ENCODE measurements around the gene ANKRD36.
"Not testable (repeated sequence)": the region's sequence is repeated elsewhere in the genome, so short reads cannot be mapped to it uniquely, and the experiment has no call there.

ANKRD36 gene

DNA sequence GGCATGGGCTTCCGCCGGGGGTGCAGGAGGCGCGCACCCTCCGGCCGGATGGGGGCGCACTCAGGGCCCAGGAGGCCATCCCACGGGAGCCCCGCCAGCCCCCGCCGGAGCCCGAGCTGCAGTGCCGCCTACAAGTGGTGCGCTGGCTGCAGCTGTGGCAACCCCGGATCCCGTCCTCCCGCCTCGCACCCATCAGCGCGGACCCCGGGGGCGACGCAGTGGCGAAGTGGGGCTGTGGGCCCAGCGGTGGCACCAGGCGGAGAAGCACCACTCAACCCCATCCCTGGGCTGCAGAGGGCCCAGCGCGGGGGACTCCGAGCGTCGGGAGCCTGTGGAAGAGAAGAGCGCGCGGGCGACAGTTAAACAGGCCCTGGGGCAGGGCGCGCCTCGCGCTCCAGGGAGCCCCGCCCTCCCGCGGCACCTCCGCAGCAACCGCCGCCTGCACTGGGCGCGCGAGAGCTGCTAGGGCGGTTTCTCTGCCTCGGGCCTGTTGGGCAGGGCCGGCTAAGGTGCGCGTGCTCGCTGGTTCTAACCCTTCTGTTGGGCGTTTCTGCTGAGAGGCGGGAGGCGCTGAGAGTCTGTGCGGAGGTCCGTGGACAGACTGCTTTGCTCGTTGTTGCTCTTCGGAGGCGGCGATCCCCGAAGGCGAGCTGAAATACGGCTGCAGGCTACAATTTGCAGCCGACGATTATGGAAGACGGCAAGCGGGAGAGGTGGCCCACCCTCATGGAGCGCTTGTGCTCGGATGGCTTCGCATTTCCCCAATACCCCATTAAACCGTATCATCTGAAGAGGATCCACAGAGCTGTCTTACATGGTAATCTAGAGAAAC lies at the start of gene ANKRD36:
TSS of gene ANKRD36 (plus strand) at position 104 of the 832 bp plus-strand sequence. CDS start at position 691, 587 bp downstream.
- peak within 1 kb of the TSS; percentile 99 for H3K27ac Mint-ChIP-seq
- peak; percentile 89 for DNase-seq (ENCODE audit: low spot score)
- H3K36me3 Mint-ChIP-seq (ENCODE audit: low read depth); H3K4me1 Mint-ChIP-seq (ENCODE audit: low read depth); H3K9me3 Mint-ChIP-seq: not testable (repeated sequence)
- peaks cover 24% of the 10 kb centered on the region for H3K27me3 Mint-ChIP-seq (ENCODE audit: low read depth)
- H3K4me3 Mint-ChIP-seq = peak within 1 kb of the TSS; percentile 100

GRCh38 chr2:97066030-97066429 lies 46.9 kb upstream of the ANKRD36 start:
- not testable (repeated sequence) for H3K27ac Mint-ChIP-seq; H3K9me3 Mint-ChIP-seq; H3K4me3 Mint-ChIP-seq; H3K36me3 Mint-ChIP-seq (ENCODE audit: low read depth); DNase-seq (ENCODE audit: low spot score); H3K4me1 Mint-ChIP-seq (ENCODE audit: low read depth)
- H3K27me3 Mint-ChIP-seq (ENCODE audit: low read depth) = peaks cover 31% of the 10 kb centered on the region

GRCh38 chr2:97067279-97068004 lies 45.5 kb upstream of the ANKRD36 start:
- Mint-ChIP-seq H3K4me3 (no peak overlapping the region), H3K27me3 (ENCODE audit: low read depth) (peaks cover 29% of the 10 kb centered on the region), H3K9me3 (no peaks in the 10 kb centered on the region), H3K27ac (no peak overlapping the region), H3K36me3 (ENCODE audit: low read depth) (no peaks in the 10 kb centered on the region), H3K4me1 (ENCODE audit: low read depth) (no peaks in the 10 kb centered on the region)
- no peak for DNase-seq (ENCODE audit: low spot score)

DNA sequence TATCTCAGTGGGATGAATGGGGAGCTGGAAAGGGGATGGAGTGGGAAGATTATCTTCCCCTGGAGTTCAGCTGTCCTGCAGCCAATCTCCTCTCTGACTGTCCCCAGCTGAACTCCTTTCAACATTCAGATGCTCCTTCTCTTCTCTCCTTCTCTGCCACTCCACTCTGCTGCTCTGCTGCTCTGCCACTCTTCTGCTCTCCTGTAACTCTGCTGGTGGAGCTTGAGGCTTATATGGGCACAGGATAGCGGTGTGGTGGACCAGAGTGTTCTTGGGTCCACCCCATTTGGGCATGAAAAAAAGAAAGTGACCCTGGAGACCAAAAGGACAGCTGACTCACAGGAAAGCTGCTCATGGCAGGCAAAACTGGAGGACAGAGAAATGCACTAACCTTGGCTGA lies 44.9 kb upstream of the ANKRD36 start:
- Mint-ChIP-seq H3K9me3 (no peaks in the 10 kb centered on the region), H3K4me3 (no peak overlapping the region), H3K36me3 (ENCODE audit: low read depth) (no peaks in the 10 kb centered on the region), H3K27ac (no peak overlapping the region), H3K4me1 (ENCODE audit: low read depth) (no peaks in the 10 kb centered on the region), H3K27me3 (ENCODE audit: low read depth) (peaks cover 24% of the 10 kb centered on the region)
- DNase-seq (ENCODE audit: low spot score) = no peak

DNA sequence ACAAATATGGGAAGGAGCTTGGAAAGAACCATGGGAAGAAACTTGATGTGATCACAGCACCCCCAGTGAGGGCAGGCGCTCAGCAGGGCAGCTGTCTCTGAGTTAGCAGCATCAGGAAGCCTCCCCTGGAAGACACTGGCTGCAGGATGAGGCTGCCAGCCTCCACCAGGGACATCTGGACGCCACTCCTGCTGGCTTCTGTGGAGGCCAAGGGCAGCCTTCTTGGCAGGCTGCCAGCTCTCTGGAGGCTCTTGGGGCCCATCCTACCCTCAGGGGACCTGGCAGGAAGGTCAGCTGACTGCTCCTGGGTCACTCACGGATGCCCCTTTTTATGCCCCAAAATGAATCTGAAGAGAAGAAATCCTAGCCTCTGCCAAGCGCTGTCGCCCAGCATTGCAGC lies 44.2 kb upstream of the ANKRD36 start:
- not testable (repeated sequence) for H3K36me3 Mint-ChIP-seq (ENCODE audit: low read depth); DNase-seq (ENCODE audit: low spot score); H3K4me3 Mint-ChIP-seq; H3K27ac Mint-ChIP-seq; H3K9me3 Mint-ChIP-seq; H3K4me1 Mint-ChIP-seq (ENCODE audit: low read depth)
- H3K27me3 Mint-ChIP-seq (ENCODE audit: low read depth) = peaks cover 24% of the 10 kb centered on the region

DNA sequence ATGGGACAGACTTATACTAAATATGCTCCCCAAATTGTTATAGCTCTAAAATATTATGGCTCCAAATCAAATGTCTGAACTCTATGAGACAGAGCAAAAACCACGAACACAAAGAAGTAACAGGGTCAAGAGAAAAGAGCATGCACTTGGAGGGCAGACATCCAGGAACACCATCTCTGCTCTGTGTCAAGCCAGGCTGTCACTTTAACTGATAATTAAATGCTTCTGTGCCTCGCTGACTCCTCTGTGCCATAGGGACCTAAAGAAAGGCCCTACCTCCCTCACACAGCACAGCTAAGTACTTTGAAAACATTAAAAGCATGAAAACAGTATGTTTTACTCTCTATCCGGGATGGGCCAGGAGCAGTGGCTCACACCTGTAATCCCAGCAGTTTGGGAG lies 42.0 kb upstream of the ANKRD36 start:
- DNase-seq (ENCODE audit: low spot score); H3K27ac Mint-ChIP-seq; H3K9me3 Mint-ChIP-seq; H3K4me3 Mint-ChIP-seq; H3K36me3 Mint-ChIP-seq (ENCODE audit: low read depth); H3K4me1 Mint-ChIP-seq (ENCODE audit: low read depth): not testable (repeated sequence)
- H3K27me3 Mint-ChIP-seq (ENCODE audit: low read depth) = peaks cover 24% of the 10 kb centered on the region

- not testable (repeated sequence) for H3K4me1 Mint-ChIP-seq (ENCODE audit: low read depth); H3K4me3 Mint-ChIP-seq; H3K36me3 Mint-ChIP-seq (ENCODE audit: low read depth); H3K27ac Mint-ChIP-seq; DNase-seq (ENCODE audit: low spot score); H3K9me3 Mint-ChIP-seq
- H3K27me3 Mint-ChIP-seq (ENCODE audit: low read depth) = peaks cover 11% of the 10 kb centered on the region
These were observed 35.7 kb upstream of the ANKRD36 start for GRCh38 chr2:97077213-97077612.

GRCh38 chr2:97080855-97081254 lies 32.1 kb upstream of the ANKRD36 start:
- not testable (repeated sequence) for H3K4me3 Mint-ChIP-seq; H3K27ac Mint-ChIP-seq; H3K4me1 Mint-ChIP-seq (ENCODE audit: low read depth); H3K9me3 Mint-ChIP-seq; DNase-seq (ENCODE audit: low spot score); H3K27me3 Mint-ChIP-seq (ENCODE audit: low read depth); H3K36me3 Mint-ChIP-seq (ENCODE audit: low read depth)

DNA sequence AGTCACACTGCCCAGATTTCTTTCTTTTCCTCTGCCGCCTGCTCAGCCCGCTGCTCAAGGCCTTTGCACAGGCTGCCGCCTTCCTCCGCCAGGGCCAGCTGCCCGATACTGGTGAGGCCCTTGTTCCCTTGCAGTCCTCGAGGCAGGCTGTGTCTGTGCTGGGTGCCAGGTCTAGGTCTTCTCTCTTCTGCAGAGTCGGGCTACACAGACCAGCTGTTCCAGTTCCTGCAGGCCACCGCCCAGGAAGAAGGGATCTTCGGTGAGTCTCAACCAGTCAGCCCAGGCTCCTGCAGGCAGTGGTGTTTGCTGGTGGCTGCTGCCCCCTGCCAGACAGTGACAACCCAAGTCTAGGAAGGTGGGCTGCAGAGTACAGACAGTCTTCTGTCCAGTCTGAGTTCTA lies 30.7 kb upstream of the ANKRD36 start:
- not testable (repeated sequence) for H3K4me1 Mint-ChIP-seq (ENCODE audit: low read depth); H3K4me3 Mint-ChIP-seq; H3K9me3 Mint-ChIP-seq; H3K27me3 Mint-ChIP-seq (ENCODE audit: low read depth); DNase-seq (ENCODE audit: low spot score); H3K27ac Mint-ChIP-seq; H3K36me3 Mint-ChIP-seq (ENCODE audit: low read depth)

GRCh38 chr2:97083516-97083915 lies 29.4 kb upstream of the ANKRD36 start:
- not testable (repeated sequence) for H3K9me3 Mint-ChIP-seq; H3K36me3 Mint-ChIP-seq (ENCODE audit: low read depth); H3K4me3 Mint-ChIP-seq; H3K27ac Mint-ChIP-seq; H3K27me3 Mint-ChIP-seq (ENCODE audit: low read depth); DNase-seq (ENCODE audit: low spot score); H3K4me1 Mint-ChIP-seq (ENCODE audit: low read depth)

- not testable (repeated sequence) for H3K4me1 Mint-ChIP-seq (ENCODE audit: low read depth); DNase-seq (ENCODE audit: low spot score); H3K36me3 Mint-ChIP-seq (ENCODE audit: low read depth); H3K4me3 Mint-ChIP-seq; H3K27me3 Mint-ChIP-seq (ENCODE audit: low read depth); H3K9me3 Mint-ChIP-seq; H3K27ac Mint-ChIP-seq
These were observed 27.9 kb upstream of the ANKRD36 start for GRCh38 chr2:97085093-97085492.

DNA sequence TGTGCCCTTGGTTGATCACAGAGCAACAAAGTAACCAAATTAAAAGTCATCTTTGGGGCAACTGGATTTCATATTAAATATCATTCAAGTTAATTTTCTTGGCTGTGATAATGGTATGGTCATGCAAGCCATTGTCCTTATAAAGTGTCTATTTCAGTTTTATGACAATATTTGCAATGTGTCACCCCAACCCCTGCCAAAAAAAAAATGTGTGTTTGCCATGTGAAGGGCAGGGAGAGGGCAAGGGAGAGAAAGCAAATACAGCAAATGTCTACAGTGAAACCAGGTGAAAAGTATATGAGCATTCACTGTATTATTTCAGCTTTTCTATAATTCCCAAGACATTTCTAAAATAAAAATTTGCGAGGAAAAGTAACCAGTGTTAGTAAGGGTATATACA lies 24.2 kb upstream of the ANKRD36 start:
- not testable (repeated sequence) for DNase-seq (ENCODE audit: low spot score); H3K27me3 Mint-ChIP-seq (ENCODE audit: low read depth)

GRCh38 chr2:97092946-97093345 lies 20.0 kb upstream of the ANKRD36 start:
- Mint-ChIP-seq H3K27me3 (ENCODE audit: low read depth) (peaks cover 13% of the 10 kb centered on the region), H3K4me1 (ENCODE audit: low read depth) (peaks cover 11% of the 10 kb centered on the region)
- DNase-seq (ENCODE audit: low spot score); H3K4me3 Mint-ChIP-seq; H3K27ac Mint-ChIP-seq; H3K36me3 Mint-ChIP-seq (ENCODE audit: low read depth); H3K9me3 Mint-ChIP-seq: not testable (repeated sequence)

More for the DNA sequence above, 24.2 kb upstream of the ANKRD36 start:
- H3K27ac Mint-ChIP-seq; H3K4me1 Mint-ChIP-seq (ENCODE audit: low read depth); H3K9me3 Mint-ChIP-seq; H3K36me3 Mint-ChIP-seq (ENCODE audit: low read depth); H3K4me3 Mint-ChIP-seq: not testable (repeated sequence)

- DNase-seq (ENCODE audit: low spot score) = not testable (repeated sequence)
- H3K4me1 Mint-ChIP-seq (ENCODE audit: low read depth) = peaks cover 11% of the 10 kb centered on the region
These were observed 18.8 kb upstream of the ANKRD36 start for GRCh38 chr2:97093983-97094771.

More at GRCh38 chr2:97093983-97094771, 18.8 kb upstream of the ANKRD36 start:
- not testable (repeated sequence) for H3K27ac Mint-ChIP-seq; H3K36me3 Mint-ChIP-seq (ENCODE audit: low read depth); H3K9me3 Mint-ChIP-seq
- peak overlapping the region; percentile 61 for H3K4me3 Mint-ChIP-seq
- H3K27me3 Mint-ChIP-seq (ENCODE audit: low read depth) = peaks cover 19% of the 10 kb centered on the region

Measured in T-helper 2 cell treated with Interferon-gamma antibody and Interleukin-4, amounts not matched to agents 5 μg/mL and 100 μg/mL, for 36 hours (primary cell).